Panc1 (cell line): Measurements from ENCODE around the gene MLST8. TPM values are rescaled to one million over a fixed set of nuclear protein-coding genes. Genes with fewer than 3 reads are reported as not detected.

ENCODE experiments used
- ATAC-seq: fragments of 200-7000 bp; cut with Tn5 transposase; 2 replicates; pipeline ENCODE4 v1.9.1; 2020; ENCODE audit warnings: mild to moderate bottlenecking, moderate library complexity
- BruUV-seq: library from RNA; stranded (reverse); fragments of 400-500 nt; replicated peaks from 2 replicates; lab custom pipeline; 2021; lab: Mats Ljungman, UMichigan
- CTCF ChIA-PET: fragments of 300-600 bp; sonication (Branson Sonifier 250); formaldehyde crosslinking; loops from one replicate; lab custom pipeline; 2022; ENCODE audit warnings: antibody characterized with exemption; lab: Charles Lee
- POLR2A ChIA-PET: fragments of 300-600 bp; sonication (Branson Sonifier 250); formaldehyde crosslinking; loops from one replicate; lab custom pipeline; 2022; ENCODE audit warnings: antibody characterized with exemption; lab: Charles Lee
- DNase-seq: peaks from one replicate; pipeline ENCODE4 v3.0.0-alpha.2; 2010; ENCODE audit warnings: low read depth, low spot score
- H3K27ac ChIP-seq: 2 replicates; pipeline ENCODE4 v1.5.1; 2011; ENCODE audit warnings: mild to moderate bottlenecking, low read length, inconsistent platforms
- H3K27me3 ChIP-seq: fragments of 200-500 bp; sonication (Bioruptor generic); 2 replicates; pipeline ENCODE4 v1.6.0; 2014; ENCODE audit warnings: low read length, inconsistent platforms; ENCODE audit not compliant: control insufficient read depth, insufficient read depth
- H3K36me3 ChIP-seq: fragments of 200-500 bp; sonication (Bioruptor generic); 2 replicates; pipeline ENCODE4 v1.5.1; 2014; ENCODE audit warnings: inconsistent platforms, mild to moderate bottlenecking, low read length, moderate library complexity; ENCODE audit not compliant: control insufficient read depth, insufficient read depth
- H3K4me1 ChIP-seq: 2 replicates; pipeline ENCODE4 v1.5.1; 2011; ENCODE audit warnings: inconsistent platforms, mild to moderate bottlenecking, low read length, moderate library complexity; ENCODE audit not compliant: control insufficient read depth, insufficient read depth
- H3K4me3 ChIP-seq, 2 experiments: 2 replicates each; pipeline ENCODE4 v1.5.1; 2011 to 2012; ENCODE audit warnings: low read depth in 2 of 2, low read length in 2 of 2, mild to moderate bottlenecking in 2 of 2, inconsistent platforms in 1 of 2, moderate library complexity in 1 of 2
- H3K9me3 ChIP-seq: fragments of 200-500 bp; sonication (Bioruptor generic); 2 replicates; pipeline ENCODE4 v1.5.1; 2014; ENCODE audit warnings: low read depth, mild to moderate bottlenecking, inconsistent platforms, low read length, moderate library complexity; ENCODE audit not compliant: control insufficient read depth, insufficient read depth
- POLR2AphosphoS5 ChIP-seq: IDR thresholded peaks from 2 replicates; pipeline ENCODE4 v1.6.1; 2012; ENCODE audit warnings: mild to moderate bottlenecking, low read depth, low read length, moderate library complexity
- SIN3A ChIP-seq: IDR thresholded peaks from 2 replicates; pipeline ENCODE4 v1.6.1; 2012; ENCODE audit warnings: low read depth, mild to moderate bottlenecking, low read length, moderate library complexity, borderline replicate concordance; ENCODE audit not compliant: insufficient read depth
- TCF7L2 ChIP-seq: IDR thresholded peaks from 2 replicates; pipeline ENCODE4 v1.6.1; 2011; ENCODE audit warnings: mild to moderate bottlenecking, low read depth, low read length, inconsistent platforms
- in situ Hi-C: cut with HindIII; loops from 2 replicates; pipeline ENCODE4 v1.10.0; 2016; ENCODE audit warnings: low sequenced_read_pairs, low pct_unique_long_range_greater_than_20kb
- intact Hi-C: fragments of 100-400 bp; cut with micrococcal nuclease; formaldehyde crosslinking; loops from one replicate; pipeline ENCODE4 v1.10.0; 2022; ENCODE audit not compliant: unreplicated experiment
- total RNA-seq: library from RNA; stranded (reverse); gene quantifications from one replicate; pipeline ENCODE4 v1.2.1, GENCODE V29; 2021; ENCODE audit not compliant: unreplicated experiment
- TF ChIP-seq, protein P1 (sequence below), 2 experiments: IDR thresholded peaks; 2 replicates each; pipeline ENCODE4 v1.6.1; 2011 to 2012; ENCODE audit warnings: low read depth in 2 of 2, control low read depth in 1 of 2, low read length in 1 of 2, mild to moderate bottlenecking in 1 of 2, moderate library complexity in 1 of 2; ENCODE audit not compliant: insufficient read depth in 1 of 2
- TF ChIP-seq, protein P2 (sequence below): fragments of 450-650 bp; IDR thresholded peaks from 2 replicates; pipeline ENCODE4 v1.5.1; 2017; ENCODE audit warnings: mild to moderate bottlenecking

Gene MLST8
- total RNA-seq, 1 experiment from 2014 or later = 91.1 TPM

DNA sequence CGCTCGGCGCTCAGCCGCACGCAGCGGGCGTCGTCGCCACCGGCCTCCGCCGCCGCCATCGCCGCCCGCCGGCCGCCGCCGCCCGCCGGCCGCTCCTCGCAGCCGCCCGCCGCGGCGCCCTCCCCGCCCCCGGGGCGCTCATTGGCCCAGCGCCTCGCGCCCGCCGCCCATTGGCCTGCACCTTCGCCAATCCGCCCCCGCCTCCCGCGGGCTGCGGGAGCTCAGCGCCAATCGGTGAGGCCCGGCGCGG is 9.4 kb downstream of the MLST8 start, which contains the start of gene PGP:
PGP (minus strand) TSS at position 122 of the 250 bp plus-strand sequence; CDS start at position 59, 63 bp downstream.
- TF ChIP-seq TCF7L2 (no peak), SIN3A (no peak), POLR2AphosphoS5 (no peak)
- TF ChIP-seq, protein P1, sequence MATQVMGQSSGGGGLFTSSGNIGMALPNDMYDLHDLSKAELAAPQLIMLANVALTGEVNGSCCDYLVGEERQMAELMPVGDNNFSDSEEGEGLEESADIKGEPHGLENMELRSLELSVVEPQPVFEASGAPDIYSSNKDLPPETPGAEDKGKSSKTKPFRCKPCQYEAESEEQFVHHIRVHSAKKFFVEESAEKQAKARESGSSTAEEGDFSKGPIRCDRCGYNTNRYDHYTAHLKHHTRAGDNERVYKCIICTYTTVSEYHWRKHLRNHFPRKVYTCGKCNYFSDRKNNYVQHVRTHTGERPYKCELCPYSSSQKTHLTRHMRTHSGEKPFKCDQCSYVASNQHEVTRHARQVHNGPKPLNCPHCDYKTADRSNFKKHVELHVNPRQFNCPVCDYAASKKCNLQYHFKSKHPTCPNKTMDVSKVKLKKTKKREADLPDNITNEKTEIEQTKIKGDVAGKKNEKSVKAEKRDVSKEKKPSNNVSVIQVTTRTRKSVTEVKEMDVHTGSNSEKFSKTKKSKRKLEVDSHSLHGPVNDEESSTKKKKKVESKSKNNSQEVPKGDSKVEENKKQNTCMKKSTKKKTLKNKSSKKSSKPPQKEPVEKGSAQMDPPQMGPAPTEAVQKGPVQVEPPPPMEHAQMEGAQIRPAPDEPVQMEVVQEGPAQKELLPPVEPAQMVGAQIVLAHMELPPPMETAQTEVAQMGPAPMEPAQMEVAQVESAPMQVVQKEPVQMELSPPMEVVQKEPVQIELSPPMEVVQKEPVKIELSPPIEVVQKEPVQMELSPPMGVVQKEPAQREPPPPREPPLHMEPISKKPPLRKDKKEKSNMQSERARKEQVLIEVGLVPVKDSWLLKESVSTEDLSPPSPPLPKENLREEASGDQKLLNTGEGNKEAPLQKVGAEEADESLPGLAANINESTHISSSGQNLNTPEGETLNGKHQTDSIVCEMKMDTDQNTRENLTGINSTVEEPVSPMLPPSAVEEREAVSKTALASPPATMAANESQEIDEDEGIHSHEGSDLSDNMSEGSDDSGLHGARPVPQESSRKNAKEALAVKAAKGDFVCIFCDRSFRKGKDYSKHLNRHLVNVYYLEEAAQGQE (IDR thresholded peaks at IDR 0.05; ENCODE audit: insufficient read depth in 1 of 2, low read depth in 2 of 2, low read length in 1 of 2) = no peak
- TF ChIP-seq, protein P2, sequence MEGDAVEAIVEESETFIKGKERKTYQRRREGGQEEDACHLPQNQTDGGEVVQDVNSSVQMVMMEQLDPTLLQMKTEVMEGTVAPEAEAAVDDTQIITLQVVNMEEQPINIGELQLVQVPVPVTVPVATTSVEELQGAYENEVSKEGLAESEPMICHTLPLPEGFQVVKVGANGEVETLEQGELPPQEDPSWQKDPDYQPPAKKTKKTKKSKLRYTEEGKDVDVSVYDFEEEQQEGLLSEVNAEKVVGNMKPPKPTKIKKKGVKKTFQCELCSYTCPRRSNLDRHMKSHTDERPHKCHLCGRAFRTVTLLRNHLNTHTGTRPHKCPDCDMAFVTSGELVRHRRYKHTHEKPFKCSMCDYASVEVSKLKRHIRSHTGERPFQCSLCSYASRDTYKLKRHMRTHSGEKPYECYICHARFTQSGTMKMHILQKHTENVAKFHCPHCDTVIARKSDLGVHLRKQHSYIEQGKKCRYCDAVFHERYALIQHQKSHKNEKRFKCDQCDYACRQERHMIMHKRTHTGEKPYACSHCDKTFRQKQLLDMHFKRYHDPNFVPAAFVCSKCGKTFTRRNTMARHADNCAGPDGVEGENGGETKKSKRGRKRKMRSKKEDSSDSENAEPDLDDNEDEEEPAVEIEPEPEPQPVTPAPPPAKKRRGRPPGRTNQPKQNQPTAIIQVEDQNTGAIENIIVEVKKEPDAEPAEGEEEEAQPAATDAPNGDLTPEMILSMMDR = no peak
- Histone ChIP-seq H3K9me3 (no peaks in the 10 kb centered on the region), H3K36me3 (peaks cover 3% of the 10 kb centered on the region; the same call in 1 of the 2 replicates), H3K27ac (peak within 1 kb of the TSS; percentile 99), H3K4me1 (peaks cover 30% of the 10 kb centered on the region), H3K4me3 (peak within 1 kb of the TSS; percentile 83 to 94), H3K27me3 (no peaks in the 10 kb centered on the region)
- POLR2A ChIA-PET = interaction anchor here (0.6 to 0.8 kb wide), 4 partner anchors 13 to 271 kb away, joined by 3 read pairs; partner anchors contain the start of gene ECI1
- in situ Hi-C loops = no loop called here
- ATAC-seq = peak; percentile 82
- no TSS peak for BruUV-seq
- no peak for DNase-seq
- intact Hi-C loops = no loop called here
- CTCF ChIA-PET = interaction anchor here (0.6 kb wide), 1 partner anchor 120 kb away, joined by 4 read pairs; no protein-coding TSS in a partner anchor

DNA sequence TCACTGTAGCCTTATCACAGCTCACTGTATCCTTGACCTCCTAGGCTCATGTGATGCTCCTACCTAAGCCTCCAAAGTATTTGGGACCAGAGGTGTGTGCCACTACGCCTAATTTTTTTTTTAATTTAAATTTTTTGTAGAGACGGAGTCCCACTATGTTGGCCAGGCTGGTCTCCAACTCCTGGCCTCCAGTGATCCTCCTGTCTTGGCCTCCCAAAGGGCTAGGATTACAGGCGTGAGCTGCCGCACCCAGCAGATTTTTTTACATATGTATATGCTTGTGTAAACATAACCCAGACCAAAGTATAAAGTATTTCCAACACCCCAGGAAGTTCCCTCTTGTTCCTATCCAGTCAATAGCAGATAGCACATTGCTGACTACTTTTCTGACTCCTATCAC is 11.1 kb downstream of the MLST8 start:
- intact Hi-C loops = no loop called here
- no TSS peak for BruUV-seq
- POLR2A ChIA-PET = interaction anchor here (0.6 kb wide), 1 partner anchor 43 kb away, joined by 4 read pairs; no protein-coding TSS in a partner anchor

More for the DNA sequence above, 11.1 kb downstream of the MLST8 start:
- Histone ChIP-seq H3K4me1 (peaks cover 17% of the 10 kb centered on the region), H3K27me3 (no peaks in the 10 kb centered on the region), H3K9me3 (no peaks in the 10 kb centered on the region), H3K36me3 (peaks cover 3% of the 10 kb centered on the region; the same call in 1 of the 2 replicates), H3K4me3 (peak overlapping the region; percentile 6 to 94; a peak in 3 of 4 replicates), H3K27ac (peak overlapping the region; percentile 99)
- ATAC-seq (no peak), DNase-seq (no peak)
- in situ Hi-C loops = no loop called here
- TF ChIP-seq, protein P2 = no peak
- CTCF ChIA-PET = no interaction called here
